Stimulated activated CD4-positive, alpha-beta T cell treated with anti-CD3 and anti-CD28 coated beads, Interleukin-12 subunit alpha, Interleukin-12 subunit beta, amount 100 ng/mL, for 48 hours (primary cell): ENCODE data around the gene CD247.

Source experiments
- DNase-seq, 3 donors: peaks; one replicate each; pipeline ENCODE4 v3.0.0-alpha.2; 2020; ENCODE audit warnings: low read depth in 2 of 3, low spot score in 1 of 3

CD247 gene

DNA sequence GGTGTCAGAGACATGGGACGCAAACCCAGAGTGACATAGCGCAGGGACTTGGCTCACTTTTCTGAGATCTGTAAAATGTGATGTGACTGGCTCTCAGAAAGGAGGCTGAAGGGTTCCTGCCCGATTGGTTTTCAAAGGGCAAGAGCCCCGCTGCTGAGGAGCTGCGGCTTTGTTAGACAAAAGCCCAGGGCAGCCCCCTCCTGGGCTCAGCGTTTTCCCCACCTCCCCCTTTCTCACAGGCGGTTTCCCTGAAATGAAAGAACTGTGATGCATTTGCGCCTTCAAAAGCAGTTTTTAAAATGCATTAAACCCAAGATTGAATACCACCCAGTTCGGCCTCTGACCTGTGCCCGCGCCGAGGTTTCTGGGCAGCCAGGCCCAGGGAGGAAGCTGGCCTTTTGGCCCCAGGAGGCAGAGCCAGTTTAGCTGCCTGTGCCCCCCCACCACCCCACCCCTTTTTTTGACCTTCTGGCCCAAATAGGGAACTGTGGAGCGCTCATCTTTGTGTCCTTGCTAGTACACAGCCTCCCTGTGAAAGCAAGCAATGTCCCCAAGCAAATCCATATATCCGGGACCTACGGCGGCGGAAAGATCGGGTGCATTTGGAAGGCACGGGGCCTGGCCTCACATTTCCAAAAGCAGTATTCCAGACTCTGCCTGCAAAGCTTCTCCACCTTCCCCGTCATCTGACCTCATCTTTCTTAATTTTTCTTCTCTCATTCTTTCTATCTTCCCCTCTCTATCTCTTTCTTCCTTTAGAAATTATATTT lies 28.6 kb downstream of the CD247 start:
- peak in 1 of 3 donors; percentile 44 for DNase-seq

GRCh38 chr1:167488786-167489185 lies 29.5 kb downstream of the CD247 start:
- DNase-seq: no peak

DNA sequence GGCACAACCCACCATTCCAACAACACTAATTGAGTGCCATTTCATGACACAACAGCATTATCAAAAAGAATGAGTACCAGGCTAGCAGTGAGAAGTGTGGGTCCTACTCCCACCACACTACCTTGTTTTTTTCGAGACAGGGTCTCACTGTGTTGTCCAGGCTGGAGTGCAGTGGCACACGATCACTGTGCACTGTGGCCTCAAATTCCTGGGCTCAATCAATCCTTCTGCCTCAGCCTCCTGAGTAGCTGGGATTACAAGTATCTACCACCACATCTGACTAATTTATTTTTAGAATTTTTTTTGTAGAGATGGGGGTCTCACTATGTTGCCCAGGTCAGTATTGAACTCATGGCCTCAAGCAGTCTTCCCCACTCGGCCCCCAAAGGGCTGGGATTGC lies 30.7 kb downstream of the CD247 start:
- DNase-seq: no peak

DNA sequence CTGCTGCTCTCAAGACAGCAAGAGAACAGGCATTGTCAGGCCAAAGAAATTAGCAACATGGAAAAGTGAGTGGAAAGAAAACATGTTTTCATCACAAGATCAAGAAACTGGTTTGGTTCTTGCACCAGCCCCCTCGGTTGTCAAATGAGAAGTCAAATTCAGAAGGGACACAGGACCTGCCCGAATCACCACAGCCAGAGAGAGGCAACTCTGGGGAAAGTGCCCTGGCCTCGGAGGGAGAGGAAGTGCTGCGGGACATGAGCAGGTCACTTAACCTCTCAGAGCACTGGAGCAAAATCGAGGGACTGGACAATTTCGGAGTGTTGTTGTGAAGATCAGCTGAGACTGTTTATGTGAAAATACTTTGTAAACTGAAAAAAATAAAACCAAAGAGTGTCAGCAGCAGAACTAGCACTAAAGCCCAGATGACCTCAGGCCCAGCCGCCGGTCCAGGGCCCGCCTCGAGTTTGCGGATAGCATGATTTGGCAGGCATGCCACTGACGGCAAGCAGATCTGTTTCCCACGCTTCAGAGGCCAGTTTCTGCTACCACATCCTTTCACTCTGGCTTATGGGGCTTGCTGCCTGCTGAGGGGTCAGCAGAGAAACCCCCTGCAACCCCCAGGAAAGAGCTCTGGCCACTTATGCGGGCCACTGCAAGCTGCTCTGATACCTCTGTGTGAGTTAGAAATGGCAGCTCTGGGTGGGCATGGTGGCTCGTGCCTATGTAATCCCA lies 32.1 kb downstream of the CD247 start:
- no peak for DNase-seq

DNA sequence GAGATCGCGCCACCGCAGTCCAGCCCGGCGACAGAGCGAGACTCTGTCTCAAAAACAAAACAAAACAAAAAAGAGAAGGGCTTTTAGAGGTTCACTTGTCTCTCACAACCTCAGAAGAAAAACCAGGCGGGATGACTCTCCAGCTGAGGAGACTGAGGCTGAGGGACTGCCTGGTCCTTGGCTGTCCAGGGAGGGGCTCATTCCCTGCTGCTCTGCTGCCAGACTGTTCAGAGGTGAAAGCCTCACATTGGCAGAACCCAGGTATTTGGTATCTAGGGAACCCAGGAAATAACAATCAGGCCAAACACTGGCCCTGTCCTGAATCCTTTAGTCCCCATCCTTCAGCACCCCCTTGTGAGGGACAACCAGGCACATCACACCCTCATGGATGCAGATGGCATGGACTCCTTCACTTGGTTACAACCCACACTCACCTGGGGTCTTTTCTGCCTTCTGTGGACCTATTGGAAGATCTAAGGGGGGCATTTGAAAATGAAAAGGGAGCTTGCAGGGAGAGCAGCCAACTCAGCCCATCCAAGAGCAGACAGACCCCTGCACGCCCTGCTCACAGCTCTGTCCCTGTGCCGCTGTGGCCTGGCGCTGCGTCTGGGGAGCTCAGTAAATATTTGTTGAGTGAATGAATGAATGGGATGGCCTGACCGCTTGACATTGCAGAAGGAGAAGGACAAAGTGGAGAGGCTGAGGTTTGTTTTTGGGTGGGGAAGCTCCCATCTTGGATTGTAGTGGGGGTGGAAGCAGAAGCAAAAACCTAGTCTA lies 33.4 kb downstream of the CD247 start:
- DNase-seq: no peak

GRCh38 chr1:167483790-167484189 lies 34.5 kb downstream of the CD247 start:
- DNase-seq: no peak

GRCh38 chr1:167482184-167482583 lies 36.1 kb downstream of the CD247 start:
- peak in 1 of 3 donors; percentile 45 for DNase-seq

GRCh38 chr1:167479331-167479979 lies 38.9 kb downstream of the CD247 start:
- no peak for DNase-seq

- DNase-seq: no peak
These were observed 40.3 kb downstream of the CD247 start for GRCh38 chr1:167477986-167478385.

- no peak for DNase-seq
These were observed 42.3 kb downstream of the CD247 start for GRCh38 chr1:167476061-167476460.

DNA sequence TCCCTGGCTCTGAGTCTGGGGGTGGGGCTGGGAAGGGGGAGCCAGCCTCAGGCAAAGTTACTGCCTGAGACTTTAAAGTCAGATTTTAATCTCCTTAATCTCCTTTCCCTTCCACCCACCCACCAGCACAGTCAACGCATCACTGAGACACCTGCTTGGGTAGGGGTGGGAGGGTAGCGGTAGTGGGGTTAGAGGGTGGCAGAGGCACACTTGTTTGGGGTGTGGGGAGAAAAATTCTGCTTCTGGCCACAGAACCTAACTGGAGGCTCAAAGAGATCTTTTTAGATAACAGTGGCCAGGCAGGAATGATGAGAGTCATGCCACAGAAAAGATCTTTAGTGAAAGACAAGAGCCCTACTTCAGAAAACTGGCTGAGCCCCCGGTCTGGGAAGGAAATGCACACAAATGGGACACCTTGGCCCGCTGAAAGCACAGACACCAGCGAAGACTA lies 44.1 kb downstream of the CD247 start:
- no peak for DNase-seq

GRCh38 chr1:167473761-167474160 lies 44.6 kb downstream of the CD247 start:
- DNase-seq: no peak

GRCh38 chr1:167472752-167473521 lies 45.4 kb downstream of the CD247 start:
- peak in 2 of 3 donors; percentile 30 to 44 for DNase-seq

DNA sequence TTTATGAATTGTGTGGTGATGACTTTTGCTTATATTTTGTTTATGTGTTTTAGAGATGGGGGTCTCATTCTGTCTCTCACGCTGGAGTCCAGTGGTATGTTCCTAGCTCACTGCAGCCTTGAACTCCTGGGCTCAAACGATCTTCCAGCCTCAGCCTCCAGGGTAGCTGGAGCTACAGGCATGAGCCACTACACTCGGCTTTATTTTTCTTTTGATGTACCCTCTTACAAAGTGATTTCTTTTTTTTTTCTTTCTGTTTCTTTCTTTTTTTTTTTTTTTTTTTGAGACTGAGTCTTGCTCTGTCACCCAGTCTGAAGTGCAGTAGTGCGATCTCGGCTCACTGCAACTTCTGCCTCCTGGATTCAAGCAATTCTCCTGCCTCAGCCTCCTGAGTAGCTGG lies 46.8 kb downstream of the CD247 start:
- no peak for DNase-seq

GRCh38 chr1:167469280-167469965 lies 48.9 kb downstream of the CD247 start:
- no peak for DNase-seq

DNA sequence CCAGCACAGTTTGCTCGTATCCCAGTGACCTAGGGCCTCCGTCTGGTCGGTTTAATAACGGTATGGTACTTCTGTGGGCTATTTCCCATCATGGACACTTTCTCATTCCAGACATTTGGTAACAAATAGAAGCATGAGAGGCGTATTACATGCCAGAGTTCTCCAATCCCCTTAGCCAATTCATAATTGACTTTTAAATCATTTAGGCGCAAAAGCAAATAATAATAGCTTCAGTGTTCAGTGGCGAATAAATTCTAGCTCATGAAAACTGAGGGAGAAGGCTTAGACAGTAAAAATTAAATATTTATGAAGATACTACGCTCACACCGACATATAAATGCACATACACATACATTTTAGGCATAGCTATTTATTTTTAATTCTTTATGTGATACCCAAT lies 50.6 kb downstream of the CD247 start:
- DNase-seq: no peak

GRCh38 chr1:167467126-167467710 lies 51.1 kb downstream of the CD247 start:
- DNase-seq: no peak

DNA sequence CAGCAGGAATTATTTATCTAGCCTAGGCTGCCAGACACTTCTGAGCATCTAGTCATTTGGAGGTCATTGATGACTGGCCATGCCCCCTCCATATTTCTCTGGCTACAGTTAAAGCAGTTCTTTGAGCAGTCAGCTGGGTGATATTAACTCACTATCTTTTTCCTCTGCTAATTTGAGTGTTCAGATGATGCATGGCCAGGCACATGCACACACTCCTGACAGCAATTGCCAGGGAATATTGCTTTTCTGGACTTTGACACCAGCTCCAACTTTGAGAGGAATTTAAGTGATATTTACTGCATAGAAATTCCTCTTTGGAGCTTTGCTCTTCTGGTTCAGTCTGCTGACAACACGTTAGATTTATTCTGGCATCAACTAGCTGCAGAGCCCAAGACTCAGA lies 52.6 kb downstream of the CD247 start:
- no peak for DNase-seq

- no peak for DNase-seq
These were observed 53.3 kb downstream of the CD247 start for GRCh38 chr1:167465018-167465417.
